Activated CD4-positive, alpha-beta T cell treated with anti-CD3 and anti-CD28 coated beads for 36 hours (primary cell): ENCODE data around the gene CD44. TPM values are rescaled to one million over a fixed set of nuclear protein-coding genes. Genes with fewer than 3 reads are reported as not detected.

Experiments
- ATAC-seq: fragments of 200-7000 bp; cut with Tn5 transposase; one replicate; pipeline ENCODE4 v1.10.0; 2021; ENCODE audit warnings: mild to moderate bottlenecking, moderate library complexity
- CTCF ChIA-PET: fragments of 350-600 bp; sonication (Branson Sonifier 250); formaldehyde crosslinking; loops from one replicate; lab custom pipeline; 2021; ENCODE audit warnings: antibody characterized with exemption; lab: Charles Lee
- POLR2A ChIA-PET: fragments of 350-600 bp; sonication (Branson Sonifier 250); formaldehyde crosslinking; loops from one replicate; lab custom pipeline; 2021; ENCODE audit warnings: antibody characterized with exemption, inconsistent platforms; lab: Charles Lee
- DNase-seq: peaks from one replicate; pipeline ENCODE4 v3.0.0-alpha.2; 2020
- H3K27ac Mint-ChIP-seq: one replicate; pipeline ENCODE4 v1.8.0; 2021; ENCODE audit warnings: mixed read lengths
- H3K27me3 Mint-ChIP-seq: one replicate; pipeline ENCODE4 v1.8.0; 2021; ENCODE audit warnings: mixed read lengths
- H3K36me3 Mint-ChIP-seq: one replicate; pipeline ENCODE4 v1.8.0; 2021; ENCODE audit warnings: low read depth, mixed read lengths
- H3K4me1 Mint-ChIP-seq: one replicate; pipeline ENCODE4 v1.8.0; 2021; ENCODE audit warnings: mixed read lengths
- H3K4me3 Mint-ChIP-seq: one replicate; pipeline ENCODE4 v1.8.0; 2021; ENCODE audit warnings: mild to moderate bottlenecking, moderate library complexity, mixed read lengths
- H3K9me3 Mint-ChIP-seq: one replicate; pipeline ENCODE4 v1.8.0; 2021; ENCODE audit warnings: low read depth, mixed read lengths
- intact Hi-C, 2 experiments: fragments of 100-400 bp; cut with DNase I in 1 of 2; cut with micrococcal nuclease in 1 of 2; formaldehyde crosslinking; loops; one replicate each; pipeline versions ENCODE4 v1.14.2 to v1.15.1; 2022 to 2024; cut with DNase I, micrococcal nuclease
- total RNA-seq, 2 experiments: library from RNA; stranded (reverse); gene quantifications; one replicate each; pipeline ENCODE4 v1.2.3, GENCODE V29; 2021

CD44 gene
- total RNA-seq, 2 experiments from 2014 or later = 357 to 435 TPM

- no peak overlapping the region for H3K4me3 Mint-ChIP-seq
- H3K36me3 Mint-ChIP-seq = peaks cover 78% of the 10 kb centered on the region
- ATAC-seq = no peak
- H3K4me1 Mint-ChIP-seq = peaks cover 75% of the 10 kb centered on the region
- intact Hi-C loops = no loop called here
- no peak for DNase-seq
- H3K27ac Mint-ChIP-seq = no peak overlapping the region
- H3K9me3 Mint-ChIP-seq = no peaks in the 10 kb centered on the region
- H3K27me3 Mint-ChIP-seq = no peaks in the 10 kb centered on the region
- POLR2A ChIA-PET = no interaction called here
- CTCF ChIA-PET = interaction anchor here (1.0 to 1.9 kb wide), 3 partner anchors 11 to 261 kb away, joined by 3 to 4 read pairs (median 3); no protein-coding TSS in a partner anchor
Observed at GRCh38 chr11:35187996-35188395, 49.0 kb downstream of the CD44 start.

GRCh38 chr11:35190804-35191348 lies 51.9 kb downstream of the CD44 start:
- Mint-ChIP-seq H3K9me3 (no peaks in the 10 kb centered on the region), H3K4me1 (peaks cover 81% of the 10 kb centered on the region), H3K36me3 (peaks cover 84% of the 10 kb centered on the region), H3K4me3 (no peak overlapping the region), H3K27ac (peak overlapping the region; percentile 52), H3K27me3 (no peaks in the 10 kb centered on the region)
- ChIA-PET CTCF (interaction anchor here (0.6 to 2.9 kb wide), 5 partner anchors 8 to 464 kb away, joined by 4 to 11 read pairs (median 5); no protein-coding TSS in a partner anchor), POLR2A (interaction anchor here (0.5 kb wide), 1 partner anchor 14 kb away, joined by 3 read pairs; no protein-coding TSS in a partner anchor)
- intact Hi-C loops = no loop called here
- DNase-seq (no peak), ATAC-seq (peak; percentile 85)

GRCh38 chr11:35192347-35192746 lies 53.4 kb downstream of the CD44 start:
- CTCF ChIA-PET = interaction anchor here (0.8 to 2.9 kb wide), 2 partner anchors 11 to 13 kb away, joined by 3 to 11 read pairs; no protein-coding TSS in a partner anchor

GRCh38 chr11:35193767-35194166 lies 54.8 kb downstream of the CD44 start:
- Mint-ChIP-seq H3K27ac (peak overlapping the region; percentile 61), H3K4me3 (no peak overlapping the region), H3K9me3 (no peaks in the 10 kb centered on the region), H3K36me3 (peaks cover 95% of the 10 kb centered on the region), H3K4me1 (peaks cover 89% of the 10 kb centered on the region), H3K27me3 (no peaks in the 10 kb centered on the region)
- intact Hi-C loops = no loop called here
- POLR2A ChIA-PET = no interaction called here
- CTCF ChIA-PET = interaction anchor here (0.8 to 1.5 kb wide), 3 partner anchors 11 to 34 kb away, joined by 3 to 4 read pairs (median 3); no protein-coding TSS in a partner anchor
- no peak for ATAC-seq
- no peak for DNase-seq

More at GRCh38 chr11:35192347-35192746, 53.4 kb downstream of the CD44 start:
- no peak for ATAC-seq
- Mint-ChIP-seq H3K4me3 (no peak overlapping the region), H3K4me1 (peaks cover 89% of the 10 kb centered on the region), H3K27me3 (no peaks in the 10 kb centered on the region), H3K36me3 (peaks cover 92% of the 10 kb centered on the region), H3K27ac (peak overlapping the region; percentile 35), H3K9me3 (no peaks in the 10 kb centered on the region)
- intact Hi-C loops = no loop called here
- POLR2A ChIA-PET = interaction anchor here (0.8 kb wide), 1 partner anchor 47 kb away, joined by 3 read pairs; no protein-coding TSS in a partner anchor
- no peak for DNase-seq

GRCh38 chr11:35197292-35197691 lies 58.3 kb downstream of the CD44 start:
- H3K27me3 Mint-ChIP-seq = no peaks in the 10 kb centered on the region
- intact Hi-C loops = loop anchor here in 1 of 2 experiments (2.0 kb wide), 1 partner anchor 16 kb away; no protein-coding TSS in a partner anchor
- peaks cover 82% of the 10 kb centered on the region for H3K4me1 Mint-ChIP-seq
- no peak overlapping the region for H3K4me3 Mint-ChIP-seq
- CTCF ChIA-PET = interaction anchor here (0.8 kb wide), 1 partner anchor 14 kb away, joined by 3 read pairs; no protein-coding TSS in a partner anchor
- peak overlapping the region; percentile 22 for H3K27ac Mint-ChIP-seq
- DNase-seq (no peak), ATAC-seq (no peak)
- peaks cover 95% of the 10 kb centered on the region for H3K36me3 Mint-ChIP-seq
- H3K9me3 Mint-ChIP-seq = peaks cover 6% of the 10 kb centered on the region
- POLR2A ChIA-PET = no interaction called here

- H3K4me1 Mint-ChIP-seq = peaks cover 64% of the 10 kb centered on the region
- no peak overlapping the region for H3K27ac Mint-ChIP-seq
Observed at GRCh38 chr11:35200811-35201341, 61.9 kb downstream of the CD44 start.

GRCh38 chr11:35204614-35205013 lies 65.6 kb downstream of the CD44 start:
- no peaks in the 10 kb centered on the region for H3K27me3 Mint-ChIP-seq
- peaks cover 96% of the 10 kb centered on the region for H3K36me3 Mint-ChIP-seq
- no peak for ATAC-seq
- no peak overlapping the region for H3K4me3 Mint-ChIP-seq
- no peak for DNase-seq
- H3K27ac Mint-ChIP-seq = peak overlapping the region; percentile 10
- ChIA-PET POLR2A (no interaction called here), CTCF (no interaction called here)
- H3K9me3 Mint-ChIP-seq = peaks cover 17% of the 10 kb centered on the region
- intact Hi-C loops = no loop called here
- peaks cover 37% of the 10 kb centered on the region for H3K4me1 Mint-ChIP-seq

More at GRCh38 chr11:35200811-35201341, 61.9 kb downstream of the CD44 start:
- Mint-ChIP-seq H3K36me3 (peaks cover 95% of the 10 kb centered on the region), H3K4me3 (no peak overlapping the region), H3K9me3 (peaks cover 8% of the 10 kb centered on the region), H3K27me3 (no peaks in the 10 kb centered on the region)
- ATAC-seq (no peak), DNase-seq (no peak)
- POLR2A ChIA-PET = no interaction called here
- CTCF ChIA-PET = interaction anchor here (0.9 to 2.2 kb wide), 2 partner anchors 20 to 276 kb away, joined by 3 to 8 read pairs; no protein-coding TSS in a partner anchor
- intact Hi-C loops = no loop called here

- ATAC-seq = no peak
- peak overlapping the region; percentile 26 for H3K27ac Mint-ChIP-seq
- intact Hi-C loops = no loop called here
- CTCF ChIA-PET = interaction anchor here (1.0 to 1.7 kb wide), 2 partner anchors 26 to 232 kb away, joined by 3 read pairs; no protein-coding TSS in a partner anchor
- no peak for DNase-seq
- peaks cover 17% of the 10 kb centered on the region for H3K9me3 Mint-ChIP-seq
- H3K4me1 Mint-ChIP-seq = peaks cover 35% of the 10 kb centered on the region
- no peaks in the 10 kb centered on the region for H3K27me3 Mint-ChIP-seq
- no peak overlapping the region for H3K4me3 Mint-ChIP-seq
- H3K36me3 Mint-ChIP-seq = peaks cover 97% of the 10 kb centered on the region
- POLR2A ChIA-PET = no interaction called here
Observed at GRCh38 chr11:35206616-35207015, 67.6 kb downstream of the CD44 start.

- Mint-ChIP-seq H3K4me1 (peaks cover 33% of the 10 kb centered on the region), H3K9me3 (peaks cover 17% of the 10 kb centered on the region), H3K4me3 (no peak overlapping the region), H3K27me3 (no peaks in the 10 kb centered on the region), H3K36me3 (peaks cover 96% of the 10 kb centered on the region), H3K27ac (peak overlapping the region; percentile 20)
- DNase-seq (no peak), ATAC-seq (no peak)
- CTCF ChIA-PET = interaction anchor here (0.8 kb wide), 1 partner anchor 149 kb away, joined by 6 read pairs; no protein-coding TSS in a partner anchor
- POLR2A ChIA-PET = no interaction called here
- intact Hi-C loops = no loop called here
Observed at GRCh38 chr11:35207471-35208403, 68.8 kb downstream of the CD44 start.

- H3K27ac Mint-ChIP-seq = no peak overlapping the region
- POLR2A ChIA-PET = no interaction called here
Observed at GRCh38 chr11:35208795-35209194, 69.8 kb downstream of the CD44 start.

More at GRCh38 chr11:35208795-35209194, 69.8 kb downstream of the CD44 start:
- CTCF ChIA-PET = no interaction called here
- no peaks in the 10 kb centered on the region for H3K27me3 Mint-ChIP-seq
- intact Hi-C loops = no loop called here
- H3K4me3 Mint-ChIP-seq = no peak overlapping the region
- DNase-seq (no peak), ATAC-seq (no peak)
- H3K36me3 Mint-ChIP-seq = peaks cover 95% of the 10 kb centered on the region
- H3K4me1 Mint-ChIP-seq = peaks cover 38% of the 10 kb centered on the region
- H3K9me3 Mint-ChIP-seq = peaks cover 17% of the 10 kb centered on the region
